ENCODE results near the gene AEBP1. TPM values are rescaled to one million over a fixed set of nuclear protein-coding genes. Genes with fewer than 3 reads are reported as not detected.
A peak's percentile ranks its signal among the peaks of the same experiment; 100 is the strongest.

The AEBP1 gene
- total and polyA plus RNA-seq, 2 of the 4 experiments (the other 2 are of a cell fraction), result 1.1 to 5.7 TPM

DNA sequence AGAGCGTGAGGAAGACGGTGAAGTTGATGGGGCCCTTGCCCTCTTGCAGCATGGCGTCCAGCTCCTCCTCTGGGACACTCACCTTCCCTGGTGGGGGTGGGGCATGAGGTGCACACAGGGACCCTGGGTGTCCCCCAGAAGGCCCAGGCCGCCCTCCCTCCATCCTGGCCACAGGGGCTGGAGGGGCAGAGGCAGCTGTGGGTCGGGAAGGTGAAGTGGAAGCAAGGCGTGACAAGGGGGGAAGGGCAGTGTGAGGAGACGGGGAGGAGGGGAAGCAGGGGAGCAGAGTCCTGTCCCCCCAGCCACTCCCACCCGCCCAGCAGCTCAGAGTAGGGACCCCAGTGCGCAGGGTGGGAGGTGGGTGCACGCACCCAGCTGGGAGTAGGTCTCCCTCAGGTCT lies 36.2 kb downstream of the AEBP1 start:
- POLR2A ChIA-PET (ENCODE audit: unreplicated experiment), result no interaction called here
- intact Hi-C loops (cut with micrococcal nuclease), result no loop called here
- ATAC-seq (ENCODE audit: low read depth), result no peak

More for the DNA sequence above, 36.2 kb downstream of the AEBP1 start:
- CTCF ChIA-PET, result no interaction called here
- Histone ChIP-seq H2BK120ac (ENCODE audit: low read depth, low read length) (no peak overlapping the region), H3K9me3 (ENCODE audit: control insufficient read depth, insufficient read depth, low read length) (no peaks in the 10 kb centered on the region), H4K91ac (ENCODE audit: insufficient read depth, low read depth, low read length) (no peak overlapping the region), H3K14ac (replicated peaks; ENCODE audit: low read depth, low read length) (no peak overlapping the region), H3K4me1 (ENCODE audit: control insufficient read depth, insufficient read depth, low read length) (no peaks in the 10 kb centered on the region; the same call in 1 of the 2 replicates), H2BK20ac (ENCODE audit: low read depth, low read length) (no peak overlapping the region), H3K36me3 (ENCODE audit: control insufficient read depth, insufficient read depth, low read length) (no peaks in the 10 kb centered on the region), H3K27me3 (ENCODE audit: control insufficient read depth, insufficient read depth, low read length) (peaks cover 21% of the 10 kb centered on the region), H2AFZ (replicated peaks; ENCODE audit: low read length, poor library complexity) (no peak overlapping the region), H3K4ac (ENCODE audit: low read depth, low read length) (no peak overlapping the region), H3K56ac (ENCODE audit: extremely low read depth, insufficient read depth, low read length) (no peak overlapping the region), H3K18ac (ENCODE audit: low read depth, low read length) (no peak overlapping the region), H3K9me1 (ENCODE audit: insufficient read depth, low read length) (peaks cover under 1% of the 10 kb centered on the region; the same call in 1 of the 2 replicates), H3K4me2 (ENCODE audit: low read depth, low read length) (no peak overlapping the region), H2BK15ac (ENCODE audit: low read depth, low read length) (no peak overlapping the region), H3K4me3 (ENCODE audit: insufficient read depth, low read depth, low read length) (no peak overlapping the region), H4K8ac (ENCODE audit: low read depth in 2 of 2, low read length in 2 of 2) (no peak overlapping the region), H2AK5ac (ENCODE audit: low read depth, low read length) (no peak overlapping the region), H3K23ac (ENCODE audit: low read depth, low read length) (no peak overlapping the region), H4K5ac (ENCODE audit: low read depth, low read length) (no peak overlapping the region), H3K9ac (ENCODE audit: low read depth, low read length) (no peak overlapping the region), H2BK5ac (ENCODE audit: low read depth, low read length, poor library complexity, severe bottlenecking) (no peak overlapping the region), H3K79me1 (ENCODE audit: low read depth in 1 of 2, low read length in 2 of 2) (no peaks in the 10 kb centered on the region), H3K27ac (ENCODE audit: insufficient read depth, low read length) (no peak overlapping the region), H4K20me1 (ENCODE audit: insufficient read depth, low read length) (no peaks in the 10 kb centered on the region), H2AK9ac (replicated peaks; ENCODE audit: low read depth, low read length, poor library complexity) (peak overlapping the region; percentile 16)
- DNase-seq, result no peak
- dilution Hi-C loops (cut with HindIII; ENCODE audit: low sequenced_read_pairs, unreplicated experiment) (no loop called here), in situ Hi-C loops (cut with MboI; ENCODE audit: low sequenced_read_pairs) (no loop called here)
- BruUV-seq (replicated peaks), result no TSS peak
- TF ChIP-seq, protein P1, sequence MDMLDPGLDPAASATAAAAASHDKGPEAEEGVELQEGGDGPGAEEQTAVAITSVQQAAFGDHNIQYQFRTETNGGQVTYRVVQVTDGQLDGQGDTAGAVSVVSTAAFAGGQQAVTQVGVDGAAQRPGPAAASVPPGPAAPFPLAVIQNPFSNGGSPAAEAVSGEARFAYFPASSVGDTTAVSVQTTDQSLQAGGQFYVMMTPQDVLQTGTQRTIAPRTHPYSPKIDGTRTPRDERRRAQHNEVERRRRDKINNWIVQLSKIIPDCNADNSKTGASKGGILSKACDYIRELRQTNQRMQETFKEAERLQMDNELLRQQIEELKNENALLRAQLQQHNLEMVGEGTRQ (IDR thresholded peaks at IDR 0.05; ENCODE audit: low read depth, low read length), result no peak
- TF ChIP-seq MAFK (IDR thresholded peaks at IDR 0.05; ENCODE audit: low read depth, low read length) (no peak), BHLHE40 (IDR thresholded peaks at IDR 0.05; ENCODE audit: low read depth, low read length) (no peak), CHD1 (IDR thresholded peaks at IDR 0.05; ENCODE audit: low read depth, low read length) (no peak), POLR2A (IDR thresholded peaks at IDR 0.05; ENCODE audit: low read depth, low read length) (no peak), MXI1 (IDR thresholded peaks at IDR 0.05; ENCODE audit: borderline replicate concordance, low read depth, low read length) (no peak), MAZ (IDR thresholded peaks at IDR 0.05; ENCODE audit: borderline replicate concordance, low read depth, low read length) (no peak), NFE2L2 (IDR thresholded peaks at IDR 0.05; ENCODE audit: low read depth, low read length) (no peak), SMC3 (IDR thresholded peaks at IDR 0.05; ENCODE audit: low read depth, low read length) (no peak)
- TF ChIP-seq, protein P2, sequence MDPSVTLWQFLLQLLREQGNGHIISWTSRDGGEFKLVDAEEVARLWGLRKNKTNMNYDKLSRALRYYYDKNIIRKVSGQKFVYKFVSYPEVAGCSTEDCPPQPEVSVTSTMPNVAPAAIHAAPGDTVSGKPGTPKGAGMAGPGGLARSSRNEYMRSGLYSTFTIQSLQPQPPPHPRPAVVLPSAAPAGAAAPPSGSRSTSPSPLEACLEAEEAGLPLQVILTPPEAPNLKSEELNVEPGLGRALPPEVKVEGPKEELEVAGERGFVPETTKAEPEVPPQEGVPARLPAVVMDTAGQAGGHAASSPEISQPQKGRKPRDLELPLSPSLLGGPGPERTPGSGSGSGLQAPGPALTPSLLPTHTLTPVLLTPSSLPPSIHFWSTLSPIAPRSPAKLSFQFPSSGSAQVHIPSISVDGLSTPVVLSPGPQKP (IDR thresholded peaks at IDR 0.05; ENCODE audit: borderline replicate concordance, low read depth, low read length), result no peak
- WGBS, 2 experiments (ENCODE audit: extremely low coverage in 2 of 2, insufficient read length in 1 of 2), result no CpG with 5 or more reads among the region's 10 CpGs
